ENCODE data around the gene MYCBP2. TPM values are rescaled to one million over a fixed set of nuclear protein-coding genes. Genes with fewer than 3 reads are reported as not detected.
"Not testable (repeated sequence)": the region's sequence is repeated elsewhere in the genome, so short reads cannot be mapped to it uniquely, and the experiment has no call there.

MYCBP2 gene
- total RNA-seq, 2 experiments from 2014 or later: 81.9 to 105 TPM

GRCh38 chr13:77213644-77214043 is 113.2 kb downstream of the MYCBP2 start:
- CTCF ChIA-PET: no interaction called here
- peak overlapping the region; percentile 40 for H3K27ac Mint-ChIP-seq

GRCh38 chr13:77207943-77208342 is 119.0 kb downstream of the MYCBP2 start:
- H3K4me3 Mint-ChIP-seq: no peak overlapping the region
- no peak overlapping the region for H3K27ac Mint-ChIP-seq
- peaks cover 50% of the 10 kb centered on the region for H3K36me3 Mint-ChIP-seq (ENCODE audit: low read depth)
- ChIA-PET POLR2A (no interaction called here), CTCF (interaction anchor here (1.2 kb wide), 1 partner anchor 9 kb away, joined by 3 read pairs; no protein-coding TSS in a partner anchor)
- no peak for DNase-seq
- peaks cover 10% of the 10 kb centered on the region for H3K4me1 Mint-ChIP-seq
- peaks cover 2% of the 10 kb centered on the region for H3K9me3 Mint-ChIP-seq
- H3K27me3 Mint-ChIP-seq: no peaks in the 10 kb centered on the region

More at GRCh38 chr13:77213644-77214043, 113.2 kb downstream of the MYCBP2 start:
- POLR2A ChIA-PET: interaction anchor here (0.7 kb wide), 1 partner anchor 112 kb away, joined by 3 read pairs; no protein-coding TSS in a partner anchor
- Mint-ChIP-seq H3K9me3 (no peaks in the 10 kb centered on the region), H3K36me3 (ENCODE audit: low read depth) (peaks cover 53% of the 10 kb centered on the region), H3K4me3 (no peak overlapping the region), H3K27me3 (no peaks in the 10 kb centered on the region), H3K4me1 (peaks cover 10% of the 10 kb centered on the region)
- no peak for DNase-seq

DNA sequence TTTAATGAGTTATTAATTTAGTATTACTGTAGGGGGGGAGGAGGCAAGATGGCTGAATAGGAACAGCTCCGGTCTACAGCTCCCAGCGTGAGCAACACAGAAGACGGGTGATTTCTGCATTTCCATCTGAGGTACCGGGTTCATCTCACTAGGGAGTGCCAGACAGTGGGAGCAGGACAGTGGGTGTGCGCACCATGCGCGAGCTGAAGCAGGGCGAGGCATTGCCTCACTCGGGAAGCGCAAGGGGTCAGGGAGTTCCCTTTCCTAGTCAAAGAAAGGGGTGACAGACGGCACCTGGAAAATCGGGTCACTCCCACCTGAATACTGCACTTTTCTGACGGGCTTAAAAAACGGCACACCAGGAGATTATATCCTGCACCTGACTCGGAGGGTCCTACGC is 127.9 kb downstream of the MYCBP2 start:
- H3K9me3 Mint-ChIP-seq, H3K27ac Mint-ChIP-seq, POLR2A ChIA-PET, CTCF ChIA-PET, H3K4me3 Mint-ChIP-seq, H3K27me3 Mint-ChIP-seq, H3K4me1 Mint-ChIP-seq, DNase-seq: not testable (repeated sequence)
- peaks cover 34% of the 10 kb centered on the region for H3K36me3 Mint-ChIP-seq (ENCODE audit: low read depth)

GRCh38 chr13:77196052-77196618 is 130.8 kb downstream of the MYCBP2 start:
- POLR2A ChIA-PET: no interaction called here
- no peaks in the 10 kb centered on the region for H3K4me1 Mint-ChIP-seq
- peaks cover 29% of the 10 kb centered on the region for H3K36me3 Mint-ChIP-seq (ENCODE audit: low read depth)
- H3K27me3 Mint-ChIP-seq: no peaks in the 10 kb centered on the region
- CTCF ChIA-PET: no interaction called here
- H3K9me3 Mint-ChIP-seq: no peaks in the 10 kb centered on the region
- no peak for DNase-seq
- H3K27ac Mint-ChIP-seq: no peak overlapping the region
- no peak overlapping the region for H3K4me3 Mint-ChIP-seq

GRCh38 chr13:77190349-77190958 is 136.4 kb downstream of the MYCBP2 start:
- no peaks in the 10 kb centered on the region for H3K9me3 Mint-ChIP-seq
- H3K27me3 Mint-ChIP-seq: no peaks in the 10 kb centered on the region
- no peak overlapping the region for H3K27ac Mint-ChIP-seq
- peaks cover 47% of the 10 kb centered on the region for H3K36me3 Mint-ChIP-seq (ENCODE audit: low read depth)
- ChIA-PET CTCF (no interaction called here), POLR2A (no interaction called here)
- H3K4me1 Mint-ChIP-seq: peaks cover 9% of the 10 kb centered on the region
- DNase-seq: no peak
- H3K4me3 Mint-ChIP-seq: no peak overlapping the region

DNA sequence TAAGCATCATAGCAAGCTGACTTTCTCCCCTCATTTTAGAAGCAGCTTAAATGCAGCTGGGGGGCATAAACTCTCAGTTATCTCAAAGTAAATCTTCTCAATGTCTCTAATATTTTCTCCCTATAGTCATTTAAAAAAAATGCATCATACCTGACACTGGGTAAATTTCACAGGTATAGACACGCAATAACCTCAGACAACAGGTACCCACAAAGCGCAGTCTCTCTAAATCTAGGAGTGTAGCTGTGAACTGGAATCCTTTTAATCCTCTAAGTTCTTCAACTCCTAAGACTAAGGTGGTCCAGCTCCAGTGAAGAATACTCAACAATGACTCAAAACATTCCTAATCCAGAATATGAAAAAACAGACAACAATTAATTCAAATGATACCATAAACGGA is 141.2 kb downstream of the MYCBP2 start:
- H3K27ac Mint-ChIP-seq: no peak overlapping the region

DNA sequence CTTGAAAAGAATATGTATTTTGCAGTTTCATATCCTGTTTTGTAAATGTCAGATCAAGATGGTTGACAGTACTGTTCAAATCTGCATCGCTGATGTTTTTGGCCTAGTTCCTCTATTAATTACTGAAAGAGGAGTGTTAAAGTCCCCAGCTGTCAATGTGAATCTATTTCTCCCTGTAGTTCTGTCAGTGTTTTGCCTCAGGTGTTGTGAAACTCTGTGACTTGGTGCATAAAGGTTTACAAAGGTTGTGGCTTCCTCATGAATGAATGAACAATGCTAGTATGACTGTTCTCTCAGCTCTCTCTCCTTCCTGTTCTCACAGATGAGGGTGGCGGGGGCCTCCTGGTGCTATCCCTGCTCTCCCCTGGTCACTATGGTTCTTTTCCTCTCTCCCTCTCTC is 142.4 kb downstream of the MYCBP2 start:
- Mint-ChIP-seq H3K27ac (peak overlapping the region; percentile 58), H3K27me3 (no peaks in the 10 kb centered on the region), H3K4me1 (peaks cover 16% of the 10 kb centered on the region), H3K36me3 (ENCODE audit: low read depth) (peaks cover 67% of the 10 kb centered on the region), H3K4me3 (no peak overlapping the region), H3K9me3 (no peaks in the 10 kb centered on the region)
- POLR2A ChIA-PET: interaction anchor here (1.1 to 1.5 kb wide), 4 partner anchors 11 to 193 kb away, joined by 3 to 6 read pairs (median 4); partner anchors contain the start of genes CLN5 and MYCBP2
- peak; percentile 42 for DNase-seq
- CTCF ChIA-PET: interaction anchor here (2.2 kb wide), 1 partner anchor 294 kb away, joined by 6 read pairs; no protein-coding TSS in a partner anchor

More for the DNA sequence above, 141.2 kb downstream of the MYCBP2 start:
- H3K4me1 Mint-ChIP-seq: peaks cover 21% of the 10 kb centered on the region
- H3K9me3 Mint-ChIP-seq: no peaks in the 10 kb centered on the region
- no peak for DNase-seq
- H3K36me3 Mint-ChIP-seq (ENCODE audit: low read depth): peaks cover 62% of the 10 kb centered on the region
- ChIA-PET CTCF (interaction anchor here (1.2 to 2.2 kb wide), 3 partner anchors 10 to 293 kb away, joined by 3 to 6 read pairs (median 4); no protein-coding TSS in a partner anchor), POLR2A (interaction anchor here (1.3 kb wide), 1 partner anchor 37 kb away, joined by 4 read pairs; no protein-coding TSS in a partner anchor)
- no peak overlapping the region for H3K4me3 Mint-ChIP-seq
- H3K27me3 Mint-ChIP-seq: no peaks in the 10 kb centered on the region

- Mint-ChIP-seq H3K4me1 (peaks cover 12% of the 10 kb centered on the region), H3K9me3 (no peaks in the 10 kb centered on the region), H3K27ac (no peak overlapping the region), H3K4me3 (no peak overlapping the region), H3K27me3 (no peaks in the 10 kb centered on the region), H3K36me3 (ENCODE audit: low read depth) (peaks cover 70% of the 10 kb centered on the region)
- DNase-seq: no peak
- ChIA-PET CTCF (no interaction called here), POLR2A (interaction anchor here (0.7 kb wide), 1 partner anchor 10 kb away, joined by 4 read pairs; no protein-coding TSS in a partner anchor)
These were observed 146.9 kb downstream of the MYCBP2 start for GRCh38 chr13:77180011-77180410.

DNA sequence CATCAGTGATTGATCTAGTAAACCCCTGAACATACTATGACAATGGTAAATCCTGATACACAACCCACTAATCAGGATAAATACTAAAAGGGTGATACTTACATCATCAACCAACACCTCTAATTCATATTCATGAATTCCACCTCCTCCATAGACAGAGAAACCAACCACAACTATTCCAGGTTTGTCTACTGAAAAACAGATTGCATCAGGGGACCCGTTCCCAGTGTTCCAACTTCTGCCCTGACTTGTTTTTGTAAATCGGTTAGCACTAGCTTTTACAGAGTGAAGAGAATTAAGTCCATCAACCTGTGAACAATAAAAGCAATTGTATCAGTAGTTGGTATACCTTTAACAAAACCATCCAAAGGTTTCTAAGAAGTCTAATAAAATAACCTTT is 149.2 kb downstream of the MYCBP2 start:
- Mint-ChIP-seq H3K4me1 (peaks cover 3% of the 10 kb centered on the region), H3K27ac (no peak overlapping the region), H3K36me3 (ENCODE audit: low read depth) (peaks cover 54% of the 10 kb centered on the region), H3K9me3 (no peaks in the 10 kb centered on the region), H3K4me3 (no peak overlapping the region), H3K27me3 (no peaks in the 10 kb centered on the region)
- DNase-seq: no peak
- CTCF ChIA-PET: no interaction called here
- POLR2A ChIA-PET: no interaction called here

DNA sequence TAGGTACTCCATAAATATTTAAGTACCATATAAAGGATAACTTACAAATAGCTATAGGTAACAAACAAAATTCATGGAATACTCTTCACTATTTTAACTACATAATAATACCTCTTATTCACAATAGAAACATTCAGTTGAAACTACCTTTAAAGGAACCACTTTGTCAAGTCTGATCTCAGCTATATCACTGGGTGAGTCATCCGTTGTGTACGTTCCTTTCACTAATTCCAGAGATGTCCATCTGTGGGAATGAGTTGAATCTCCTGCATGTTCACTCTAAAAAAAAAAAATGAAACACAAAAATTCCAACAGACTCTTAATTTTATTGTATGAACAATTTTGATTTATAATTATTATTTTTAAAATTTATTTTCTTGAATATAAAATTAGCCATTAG is 150.5 kb downstream of the MYCBP2 start:
- H3K27me3 Mint-ChIP-seq: no peaks in the 10 kb centered on the region
- CTCF ChIA-PET: interaction anchor here (1.1 to 1.4 kb wide), 2 partner anchors 140 to 302 kb away, joined by 3 read pairs; no protein-coding TSS in a partner anchor
- no peak for DNase-seq
- peaks cover 10% of the 10 kb centered on the region for H3K4me1 Mint-ChIP-seq
- H3K4me3 Mint-ChIP-seq: no peak overlapping the region
- POLR2A ChIA-PET: no interaction called here
- no peak overlapping the region for H3K27ac Mint-ChIP-seq
- H3K9me3 Mint-ChIP-seq: no peaks in the 10 kb centered on the region
- peaks cover 55% of the 10 kb centered on the region for H3K36me3 Mint-ChIP-seq (ENCODE audit: low read depth)

GRCh38 chr13:77172650-77173049 is 154.2 kb downstream of the MYCBP2 start:
- peaks cover 52% of the 10 kb centered on the region for H3K36me3 Mint-ChIP-seq (ENCODE audit: low read depth)
- no peaks in the 10 kb centered on the region for H3K9me3 Mint-ChIP-seq
- ChIA-PET CTCF (interaction anchor here (0.7 to 1.7 kb wide), 2 partner anchors 14 to 306 kb away, joined by 3 to 4 read pairs; no protein-coding TSS in a partner anchor), POLR2A (no interaction called here)
- DNase-seq: no peak
- H3K4me1 Mint-ChIP-seq: peaks cover 10% of the 10 kb centered on the region
- H3K4me3 Mint-ChIP-seq: no peak overlapping the region
- H3K27ac Mint-ChIP-seq: no peak overlapping the region
- no peaks in the 10 kb centered on the region for H3K27me3 Mint-ChIP-seq

GRCh38 chr13:77171451-77171850 is 155.4 kb downstream of the MYCBP2 start:
- peaks cover 10% of the 10 kb centered on the region for H3K4me1 Mint-ChIP-seq
- peaks cover 52% of the 10 kb centered on the region for H3K36me3 Mint-ChIP-seq (ENCODE audit: low read depth)
- H3K9me3 Mint-ChIP-seq: no peaks in the 10 kb centered on the region
- CTCF ChIA-PET: interaction anchor here (1.7 kb wide), 1 partner anchor 15 kb away, joined by 4 read pairs; no protein-coding TSS in a partner anchor
- POLR2A ChIA-PET: interaction anchor here (1.3 kb wide), 1 partner anchor 145 kb away, joined by 4 read pairs; the partner anchor contains the start of gene FBXL3
- no peak for DNase-seq
- no peaks in the 10 kb centered on the region for H3K27me3 Mint-ChIP-seq
- no peak overlapping the region for H3K27ac Mint-ChIP-seq
- H3K4me3 Mint-ChIP-seq: no peak overlapping the region

- CTCF ChIA-PET: no interaction called here
- DNase-seq: no peak
These were observed 158.7 kb downstream of the MYCBP2 start for GRCh38 chr13:77168237-77168636.

More at GRCh38 chr13:77168237-77168636, 158.7 kb downstream of the MYCBP2 start:
- POLR2A ChIA-PET: no interaction called here
- peaks cover 72% of the 10 kb centered on the region for H3K36me3 Mint-ChIP-seq (ENCODE audit: low read depth)
- no peak overlapping the region for H3K27ac Mint-ChIP-seq
- no peaks in the 10 kb centered on the region for H3K27me3 Mint-ChIP-seq
- peaks cover 10% of the 10 kb centered on the region for H3K4me1 Mint-ChIP-seq
- no peaks in the 10 kb centered on the region for H3K9me3 Mint-ChIP-seq
- no peak overlapping the region for H3K4me3 Mint-ChIP-seq
